GM19043 (cell line): ENCODE data around the gene LUC7L.
"Not testable (repeated sequence)": the region's sequence is repeated elsewhere in the genome, so short reads cannot be mapped to it uniquely, and the experiment has no call there.

ENCODE experiments used
- ATAC-seq: cut with Tn5 transposase; IDR thresholded peaks from one replicate; pipeline ENCODE4 v1.9.1; 2021; ENCODE audit warnings: low read depth; ENCODE audit not compliant: unreplicated experiment

LUC7L gene

DNA sequence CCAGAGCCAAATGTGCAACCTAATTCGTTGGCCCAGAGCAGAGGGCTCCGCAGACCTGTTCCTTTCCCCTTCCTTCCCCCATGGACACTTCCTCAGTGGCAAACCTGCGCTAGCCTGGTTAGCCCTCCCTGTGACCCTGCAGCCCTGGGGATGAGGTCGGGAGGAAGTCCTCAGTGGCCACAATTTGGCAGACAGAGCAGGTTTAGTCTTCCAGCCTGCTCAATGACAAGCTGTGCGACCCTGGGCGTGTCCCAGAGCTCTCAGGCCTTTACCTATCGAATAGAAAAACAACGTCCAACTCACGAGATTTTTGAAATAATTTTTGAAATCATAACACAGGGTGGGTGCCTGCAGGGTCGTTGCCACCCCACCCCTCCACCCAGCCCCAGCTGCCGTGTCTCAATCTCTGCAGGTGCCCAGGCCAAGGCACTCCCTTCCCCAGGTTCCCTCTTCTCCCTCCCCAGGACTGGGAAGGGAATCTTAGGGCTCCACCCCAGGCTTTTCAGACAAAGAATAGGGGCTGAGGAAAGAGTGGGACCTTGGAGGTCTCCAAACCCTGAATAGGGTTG is 62.0 kb downstream of the LUC7L start:
- ATAC-seq: no peak

DNA sequence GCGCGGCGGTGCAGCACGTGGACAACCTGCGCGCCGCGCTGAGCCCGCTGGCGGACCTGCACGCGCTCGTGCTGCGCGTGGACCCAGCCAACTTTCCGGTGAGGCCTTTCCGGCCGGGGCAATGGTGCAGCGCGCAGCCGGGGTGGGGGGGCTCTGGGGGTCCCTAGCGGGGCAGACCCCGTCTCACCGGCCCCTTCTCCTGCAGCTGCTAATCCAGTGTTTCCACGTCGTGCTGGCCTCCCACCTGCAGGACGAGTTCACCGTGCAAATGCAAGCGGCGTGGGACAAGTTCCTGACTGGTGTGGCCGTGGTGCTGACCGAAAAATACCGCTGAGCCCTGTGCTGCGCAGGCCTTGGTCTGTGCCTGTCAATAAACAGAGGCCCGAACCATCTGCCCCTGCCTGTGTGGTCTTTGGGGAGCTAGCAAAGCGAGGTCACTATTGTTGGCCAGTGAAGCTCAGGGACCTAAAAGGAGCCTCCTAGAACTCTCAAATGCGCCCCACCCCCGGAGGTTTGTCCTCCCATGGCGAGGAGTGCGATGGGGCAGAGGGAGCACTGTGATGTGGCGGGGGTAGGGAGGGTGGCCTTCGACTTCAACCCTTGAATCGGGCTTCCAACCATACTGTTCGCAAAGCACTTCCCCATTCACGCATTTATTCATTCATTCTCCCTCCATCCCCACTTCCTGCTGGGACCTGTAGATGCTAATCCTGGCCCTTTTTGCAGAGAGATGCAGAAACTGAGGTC is 62.7 kb downstream of the LUC7L start:
- ATAC-seq: no peak

DNA sequence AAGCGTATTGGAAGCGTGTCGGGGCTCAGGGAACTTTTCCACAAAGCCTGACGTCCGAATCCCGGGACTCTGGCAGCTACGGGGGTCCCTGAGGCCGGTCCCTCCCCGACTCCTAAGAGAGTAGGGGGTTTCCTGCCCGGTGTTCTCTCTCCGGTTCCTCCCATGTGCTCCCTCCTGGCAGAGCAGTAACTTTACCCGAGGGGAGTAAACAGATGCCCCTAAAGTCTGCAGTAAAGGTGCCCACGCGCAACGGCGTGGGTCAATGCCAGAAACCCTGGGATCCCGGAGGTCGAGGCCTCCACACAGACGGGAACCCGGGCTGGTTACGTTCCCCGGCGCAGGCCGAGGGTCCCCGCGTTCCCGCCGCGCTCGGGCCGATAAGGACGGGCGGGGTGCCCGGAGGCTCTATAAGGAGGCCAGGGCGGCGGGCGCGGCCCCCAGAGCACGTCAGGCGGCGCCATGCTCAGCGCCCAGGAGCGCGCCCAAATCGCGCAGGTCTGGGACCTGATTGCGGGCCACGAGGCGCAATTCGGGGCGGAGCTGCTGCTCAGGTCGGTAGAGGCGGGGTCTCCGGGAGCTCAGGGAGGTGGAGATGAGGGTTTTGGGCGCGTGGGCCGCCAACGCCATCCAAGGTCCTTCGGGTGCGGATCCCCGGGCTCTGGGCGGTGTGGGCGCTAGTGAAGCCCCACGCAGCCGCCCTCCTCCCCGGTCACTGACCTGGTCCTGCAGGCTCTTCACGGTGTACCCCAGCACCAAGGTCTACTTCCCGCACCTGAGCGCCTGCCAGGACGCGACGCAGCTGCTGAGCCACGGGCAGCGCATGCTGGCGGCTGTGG is 63.5 kb downstream of the LUC7L start, which contains the start of gene HBM:
Gene HBM (plus strand): TSS at position 440 of the 836 bp plus-strand sequence. CDS start 20 bp downstream, at position 460.
- ATAC-seq: no peak

DNA sequence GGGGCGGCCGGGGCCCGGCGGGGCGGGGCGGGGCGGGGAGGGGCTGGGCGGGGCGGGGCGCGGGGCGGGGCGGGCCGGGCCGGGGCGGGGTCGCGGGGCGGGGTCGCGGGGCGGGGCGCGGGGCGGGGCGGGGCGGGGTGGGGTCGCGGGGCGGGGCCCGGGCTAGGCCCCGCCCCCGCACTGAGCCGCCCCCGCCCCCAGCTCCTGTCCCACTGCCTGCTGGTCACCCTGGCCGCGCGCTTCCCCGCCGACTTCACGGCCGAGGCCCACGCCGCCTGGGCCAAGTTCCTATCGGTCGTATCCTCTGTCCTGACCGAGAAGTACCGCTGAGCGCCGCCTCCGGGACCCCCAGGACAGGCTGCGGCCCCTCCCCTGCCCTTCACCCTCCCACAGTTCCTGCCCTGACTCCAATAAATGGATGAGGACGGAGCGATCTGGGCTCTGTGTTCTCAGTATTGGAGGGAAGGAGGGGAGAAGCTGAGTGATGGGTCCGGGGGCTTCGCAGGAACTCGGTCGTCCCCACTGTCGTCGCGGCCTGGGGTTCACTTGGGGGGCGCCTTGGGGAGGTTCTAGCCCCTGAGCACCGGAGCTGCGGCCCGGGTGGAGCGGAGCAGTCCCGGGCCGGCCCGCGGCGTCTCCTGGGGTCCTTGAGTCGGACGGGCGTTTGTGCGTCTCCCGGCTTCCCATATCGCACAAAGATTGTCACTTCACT is 64.3 kb downstream of the LUC7L start:
- no peak for ATAC-seq

DNA sequence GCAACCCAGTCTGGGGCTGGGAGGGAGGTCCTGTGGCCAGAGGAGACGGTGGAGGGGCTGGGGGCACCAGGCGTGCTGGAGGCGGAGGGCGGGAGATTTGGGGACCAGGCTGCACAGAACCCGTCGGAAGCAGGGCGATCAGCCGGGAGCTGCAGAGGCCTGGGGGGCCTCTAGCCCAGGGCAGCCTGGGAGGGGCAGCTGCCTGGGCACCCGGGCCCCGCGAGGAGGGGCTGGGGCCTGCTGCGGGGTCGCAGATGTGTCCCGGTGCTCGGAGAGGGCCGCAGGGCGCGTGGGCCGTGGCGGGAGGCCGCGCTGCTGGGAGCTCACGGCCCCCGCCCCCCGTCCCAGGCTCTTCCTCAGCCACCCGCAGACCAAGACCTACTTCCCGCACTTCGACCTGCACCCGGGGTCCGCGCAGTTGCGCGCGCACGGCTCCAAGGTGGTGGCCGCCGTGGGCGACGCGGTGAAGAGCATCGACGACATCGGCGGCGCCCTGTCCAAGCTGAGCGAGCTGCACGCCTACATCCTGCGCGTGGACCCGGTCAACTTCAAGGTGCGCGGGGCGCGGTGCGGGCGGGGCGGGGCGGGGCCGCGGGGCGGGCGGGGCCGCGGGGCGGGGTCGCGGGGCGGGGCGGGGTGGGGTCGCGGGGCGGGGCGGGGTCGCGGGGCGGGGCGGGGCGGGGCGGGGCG is 65.0 kb downstream of the LUC7L start:
- not testable (repeated sequence) for ATAC-seq

DNA sequence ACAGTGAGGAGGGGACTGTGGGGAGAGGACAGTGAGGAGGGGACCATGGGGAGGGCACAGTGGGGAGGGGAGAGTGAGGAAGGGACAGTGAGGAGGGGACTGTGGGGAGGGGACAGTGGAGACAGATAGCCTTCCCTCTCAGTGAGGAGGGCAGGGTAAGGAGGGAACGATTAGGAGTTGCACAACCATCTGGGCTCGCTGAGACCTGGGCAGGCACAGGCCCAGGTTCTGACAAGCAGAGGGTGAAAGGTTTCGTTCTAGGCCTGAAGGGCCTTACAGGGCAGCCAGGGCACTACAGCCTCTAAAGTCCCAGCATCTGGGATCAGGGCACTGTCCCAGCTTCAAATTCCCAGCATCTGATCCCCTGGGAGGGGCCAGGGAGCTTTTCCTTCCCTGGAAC is 65.6 kb downstream of the LUC7L start:
- ATAC-seq: not testable (repeated sequence)

DNA sequence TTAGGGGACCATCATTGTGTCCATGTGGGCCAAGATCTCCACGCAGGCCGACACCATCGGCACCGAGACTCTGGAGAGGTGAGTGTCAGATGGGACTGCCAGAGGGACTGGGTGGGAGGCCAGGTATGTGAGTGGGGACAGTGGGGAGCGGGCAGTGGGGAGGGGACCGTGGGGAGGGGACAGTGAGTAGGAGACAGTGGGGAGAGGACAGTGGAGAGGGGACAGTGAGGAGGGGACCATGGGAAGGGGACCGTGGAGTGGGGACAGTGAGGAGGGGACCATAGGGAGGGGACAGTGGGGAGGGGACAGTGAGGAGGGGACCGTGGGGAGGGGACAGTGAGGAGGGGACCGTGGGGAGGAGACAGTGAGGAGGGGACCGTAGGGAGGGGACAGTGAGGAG is 66.1 kb downstream of the LUC7L start:
- not testable (repeated sequence) for ATAC-seq

DNA sequence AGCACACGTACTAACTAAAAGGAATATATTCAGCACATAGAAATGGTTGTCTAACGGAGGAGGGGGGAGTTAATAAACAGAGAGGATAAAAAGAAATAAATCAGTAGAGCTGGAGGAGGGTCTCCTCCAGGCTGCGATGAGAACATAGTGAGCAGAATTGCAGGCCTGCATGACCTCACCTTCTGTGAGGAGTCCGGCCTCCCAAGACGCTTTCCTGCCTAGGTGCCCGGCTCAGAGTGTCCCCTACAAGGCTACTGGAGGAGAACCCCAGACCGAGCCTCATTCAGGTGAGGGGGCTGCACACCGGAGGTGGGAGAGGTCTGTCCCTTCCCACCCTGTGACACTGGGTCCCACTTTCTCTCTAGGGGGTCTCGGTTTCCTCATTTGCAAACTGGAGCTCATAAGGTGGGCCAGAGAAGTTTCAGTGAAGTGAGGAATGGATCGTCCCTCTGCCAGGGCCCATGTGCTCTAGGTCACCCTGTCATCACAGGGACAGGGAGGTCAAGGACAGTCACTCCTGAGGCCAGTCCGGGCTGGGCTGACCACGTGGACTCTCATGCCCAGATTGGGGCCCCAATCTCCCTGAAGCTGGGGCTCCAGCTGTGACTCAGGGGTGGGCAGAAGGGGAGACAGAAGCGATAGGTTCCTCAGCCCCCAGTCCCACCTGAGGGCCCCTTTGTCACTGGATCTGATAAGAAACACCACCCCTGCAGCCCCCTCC is 66.8 kb downstream of the LUC7L start:
- no peak for ATAC-seq

DNA sequence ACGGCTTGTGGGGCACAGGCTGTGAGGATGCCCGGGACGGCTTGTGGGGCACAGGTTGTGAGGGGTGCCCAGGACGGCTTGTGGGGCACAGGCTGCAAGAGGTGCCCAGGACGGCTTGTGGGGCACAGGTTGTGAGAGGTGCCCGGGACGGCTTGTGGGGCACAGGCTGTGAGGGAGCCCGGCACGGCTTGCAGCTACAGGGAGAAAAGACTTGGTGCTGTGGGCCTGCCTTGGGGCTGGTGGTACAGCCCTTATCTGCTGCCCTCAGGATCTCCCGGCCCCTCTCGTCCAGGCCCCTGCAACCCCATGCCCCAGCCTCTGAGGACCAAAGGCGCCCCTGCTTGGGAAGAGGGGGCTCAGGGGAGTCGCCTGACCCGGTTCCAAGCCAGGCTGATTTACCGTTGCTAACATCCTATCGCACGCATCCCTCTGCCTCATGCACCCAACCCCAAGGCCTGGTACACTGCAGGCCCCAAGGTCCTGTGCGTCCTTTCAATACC is 68.5 kb downstream of the LUC7L start:
- ATAC-seq: no peak

DNA sequence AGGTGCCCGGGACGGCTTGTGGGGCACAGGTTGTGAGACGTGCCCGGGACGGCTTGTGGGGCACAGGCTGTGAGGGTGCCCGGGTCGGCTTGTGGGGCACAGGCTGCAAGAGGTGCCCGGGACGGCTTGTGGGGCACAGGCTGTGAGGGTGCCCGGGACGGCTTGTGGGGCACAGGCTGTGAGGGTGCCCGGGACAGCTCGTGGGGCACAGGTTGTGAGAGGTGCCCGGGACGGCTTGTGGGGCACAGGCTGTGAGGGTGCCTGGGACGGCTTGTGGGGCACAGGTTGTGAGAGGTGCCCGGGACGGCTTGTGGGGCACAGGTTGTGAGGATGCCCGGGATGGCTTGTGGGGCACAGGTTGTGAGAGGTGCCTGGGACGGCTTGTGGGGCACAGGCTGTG is 69.0 kb downstream of the LUC7L start:
- ATAC-seq: not testable (repeated sequence)

DNA sequence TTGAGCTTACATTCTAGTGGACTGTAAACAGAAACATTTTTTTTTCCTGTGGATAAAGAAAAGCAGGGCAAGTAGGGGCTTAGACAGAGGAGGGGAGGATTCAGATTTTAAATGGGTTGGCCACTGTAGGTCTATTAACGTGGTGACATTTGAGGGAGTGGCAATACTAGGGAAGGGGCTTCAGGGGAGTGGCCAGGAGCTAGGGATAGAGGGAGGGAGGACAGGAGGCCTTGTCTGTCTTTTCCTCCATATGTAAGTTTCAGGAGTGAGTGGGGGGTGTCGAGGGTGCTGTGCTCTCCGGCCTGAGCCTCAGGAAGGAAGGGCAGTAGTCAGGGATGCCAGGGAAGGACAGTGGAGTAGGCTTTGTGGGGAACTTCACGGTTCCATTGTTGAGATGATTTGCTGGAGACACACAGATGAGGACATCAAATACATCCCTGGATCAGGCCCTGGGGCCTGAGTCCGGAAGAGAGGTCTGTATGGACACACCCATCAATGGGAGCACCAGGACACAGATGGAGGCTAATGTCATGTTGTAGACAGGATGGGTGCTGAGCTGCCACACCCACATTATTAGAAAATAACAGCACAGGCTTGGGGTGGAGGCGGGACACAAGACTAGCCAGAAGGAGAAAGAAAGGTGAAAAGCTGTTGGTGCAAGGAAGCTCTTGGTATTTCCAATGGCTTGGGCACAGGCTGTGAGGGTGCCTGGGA is 70.0 kb downstream of the LUC7L start:
- ATAC-seq: no peak

DNA sequence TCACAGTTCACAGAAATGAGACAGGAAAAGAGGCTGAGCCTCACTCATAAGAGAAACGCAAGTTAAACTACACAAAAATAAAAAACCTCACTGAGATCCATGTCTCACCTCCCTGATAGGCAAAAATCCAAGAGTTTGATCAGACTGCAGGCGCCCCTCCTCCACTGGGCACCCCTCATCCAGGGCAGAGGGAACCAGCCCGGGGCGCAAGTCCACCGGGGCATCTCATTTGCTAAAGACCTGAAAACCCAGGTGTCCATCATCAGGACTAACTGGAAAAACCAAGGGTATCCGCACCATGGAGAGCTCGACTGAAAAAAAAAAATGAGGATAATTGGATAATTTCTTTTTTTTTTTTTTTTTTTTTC is 74.2 kb downstream of the LUC7L start:
- no peak for ATAC-seq

DNA sequence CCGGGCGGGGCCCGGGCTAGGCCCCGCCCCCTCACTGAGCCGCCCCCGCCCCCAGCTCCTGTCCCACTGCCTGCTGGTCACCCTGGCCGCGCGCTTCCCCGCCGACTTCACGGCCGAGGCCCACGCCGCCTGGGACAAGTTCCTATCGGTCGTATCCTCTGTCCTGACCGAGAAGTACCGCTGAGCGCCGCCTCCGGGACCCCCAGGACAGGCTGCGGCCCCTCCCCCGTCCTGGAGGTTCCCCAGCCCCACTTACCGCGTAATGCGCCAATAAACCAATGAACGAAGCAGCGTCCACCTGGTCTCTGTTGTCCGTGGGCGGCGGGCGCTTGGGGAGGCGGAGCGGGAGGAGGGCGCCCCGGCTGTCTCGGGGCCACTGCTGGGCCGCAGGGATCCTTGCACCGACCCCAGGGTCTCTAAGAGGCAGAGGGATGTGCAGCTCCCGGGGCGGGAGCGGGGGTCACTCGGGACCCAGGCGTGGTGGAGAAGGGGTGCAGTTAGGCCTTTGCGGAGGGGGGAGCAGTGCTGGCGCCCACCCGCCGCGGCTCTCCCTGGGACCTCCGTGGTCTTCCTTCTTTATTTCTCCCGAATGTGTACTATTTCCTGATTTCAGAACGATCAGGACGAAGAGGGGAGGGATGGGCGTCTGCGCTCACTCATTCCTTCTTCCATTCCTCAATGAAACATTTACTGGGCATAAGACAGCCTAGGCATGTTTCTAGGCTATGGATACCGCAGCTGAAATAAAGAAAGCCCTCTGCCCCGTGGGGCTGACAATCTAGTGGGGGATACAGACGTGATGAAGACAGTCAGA is 74.8 kb downstream of the LUC7L start:
- ATAC-seq: no peak

DNA sequence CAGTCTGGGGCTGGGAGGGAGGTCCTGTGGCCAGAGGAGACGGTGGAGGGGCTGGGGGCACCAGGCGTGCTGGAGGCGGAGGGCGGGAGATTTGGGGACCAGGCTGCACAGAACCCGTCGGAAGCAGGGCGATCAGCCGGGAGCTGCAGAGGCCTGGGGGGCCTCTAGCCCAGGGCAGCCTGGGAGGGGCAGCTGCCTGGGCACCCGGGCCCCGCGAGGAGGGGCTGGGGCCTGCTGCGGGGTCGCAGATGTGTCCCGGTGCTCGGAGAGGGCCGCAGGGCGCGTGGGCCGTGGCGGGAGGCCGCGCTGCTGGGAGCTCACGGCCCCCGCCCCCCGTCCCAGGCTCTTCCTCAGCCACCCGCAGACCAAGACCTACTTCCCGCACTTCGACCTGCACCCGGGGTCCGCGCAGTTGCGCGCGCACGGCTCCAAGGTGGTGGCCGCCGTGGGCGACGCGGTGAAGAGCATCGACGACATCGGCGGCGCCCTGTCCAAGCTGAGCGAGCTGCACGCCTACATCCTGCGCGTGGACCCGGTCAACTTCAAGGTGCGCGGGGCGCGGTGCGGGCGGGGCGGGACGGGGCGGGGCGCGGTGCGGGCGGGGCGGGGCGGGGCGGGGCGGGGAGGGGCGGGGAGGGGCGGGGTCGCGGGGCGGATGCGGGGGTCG is 75.6 kb downstream of the LUC7L start:
- ATAC-seq: not testable (repeated sequence)

DNA sequence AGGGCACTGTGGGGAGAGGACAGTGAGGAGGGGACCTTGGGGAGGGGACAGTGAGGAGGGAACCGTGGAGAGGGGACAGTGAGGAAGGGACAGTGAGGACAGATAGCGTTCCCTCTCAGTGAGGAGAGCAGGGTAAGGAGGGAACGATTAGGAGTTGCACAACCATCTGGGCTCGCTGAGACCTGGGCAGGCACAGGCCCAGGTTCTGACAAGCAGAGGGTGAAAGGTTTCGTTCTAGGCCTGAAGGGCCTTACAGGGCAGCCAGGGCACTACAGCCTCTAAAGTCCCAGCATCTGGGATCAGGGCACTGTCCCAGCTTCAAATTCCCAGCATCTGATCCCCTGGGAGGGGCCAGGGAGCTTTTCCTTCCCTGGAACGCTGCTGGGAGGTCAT is 76.1 kb downstream of the LUC7L start:
- not testable (repeated sequence) for ATAC-seq

DNA sequence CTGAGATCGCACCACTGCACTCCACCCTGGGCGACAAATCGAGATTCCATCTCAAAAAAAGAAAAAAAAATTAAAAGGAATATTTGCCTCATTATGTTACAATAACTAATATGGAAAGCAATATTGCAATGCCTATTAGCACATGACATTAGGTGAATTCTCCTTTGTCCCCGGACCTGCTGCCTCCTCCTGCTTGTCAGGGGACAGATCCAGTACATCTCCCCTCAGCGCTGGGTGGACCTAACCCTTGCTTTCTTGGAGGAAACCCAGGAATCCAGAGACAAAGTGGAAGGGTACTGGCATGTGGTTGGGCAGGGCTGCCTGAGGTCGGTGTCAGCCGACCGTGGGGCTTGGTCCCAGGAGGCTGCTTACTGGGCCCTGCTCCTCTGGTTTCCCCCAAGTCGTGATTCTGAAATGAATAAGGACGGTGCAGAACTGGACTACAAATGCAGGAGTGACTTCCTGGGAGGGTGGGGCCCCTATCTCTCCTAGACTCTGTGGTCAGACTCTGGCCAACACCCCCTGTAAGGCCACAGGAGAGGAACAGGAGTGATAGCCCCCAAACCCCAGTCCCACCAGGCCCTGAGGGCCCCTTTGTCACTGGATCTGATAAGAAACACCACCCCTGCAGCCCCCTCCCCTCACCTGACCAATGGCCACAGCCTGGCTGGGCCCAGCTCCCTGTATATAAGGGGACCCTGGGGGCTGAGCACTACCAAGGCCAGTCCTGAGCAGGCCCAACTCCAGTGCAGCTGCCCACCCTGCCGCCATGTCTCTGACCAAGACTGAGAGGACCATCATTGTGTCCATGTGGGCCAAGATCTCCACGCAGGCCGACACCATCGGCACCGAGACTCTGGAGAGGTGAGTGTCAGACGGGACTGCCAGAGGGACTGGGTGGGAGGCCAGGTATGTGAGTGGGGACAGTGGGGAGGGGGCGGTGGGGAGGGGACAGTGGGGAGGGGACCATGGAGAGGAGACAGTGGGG is 76.8 kb downstream of the LUC7L start, which contains the start of gene HBZ:
Gene HBZ (plus strand): TSS at position 504 of the 988 bp plus-strand sequence. CDS start 266 bp downstream, at position 770.
- ATAC-seq: no peak
